AG04449 (cell line): ENCODE measurements around the gene AGPAT4.
A peak's percentile ranks its signal among the peaks of the same experiment; 100 is the strongest.

Experiments used
- CTCF ChIA-PET: fragments of 350-600 bp; formaldehyde crosslinking; extraction: SDS; loops from one replicate; lab custom pipeline; 2021; ENCODE audit warnings: antibody characterized with exemption; lab: Yijun Ruan, JAX
- POLR2A ChIA-PET: fragments of 400-600, 350-600 bp; formaldehyde crosslinking; extraction: SDS; loops from one replicate; lab custom pipeline; 2020; ENCODE audit warnings: antibody characterized with exemption, inconsistent platforms; lab: Yijun Ruan, JAX
- DNase-seq: peaks from one replicate; pipeline ENCODE4 v3.0.0-alpha.2; 2010; ENCODE audit warnings: low read depth, low spot score
- H3K4me3 ChIP-seq: 2 replicates; pipeline ENCODE4 v1.5.1; 2011; ENCODE audit warnings: low read depth, mild to moderate bottlenecking, control low read depth, low read length
- TF ChIP-seq, protein P1 (sequence below): IDR thresholded peaks from one replicate; pipeline ENCODE4 v1.5.1; 2011; ENCODE audit warnings: mild to moderate bottlenecking, moderate library complexity, low read length, control low read depth, inconsistent platforms; ENCODE audit not compliant: insufficient read depth; ENCODE audit errors: missing control alignments

AGPAT4 gene

DNA sequence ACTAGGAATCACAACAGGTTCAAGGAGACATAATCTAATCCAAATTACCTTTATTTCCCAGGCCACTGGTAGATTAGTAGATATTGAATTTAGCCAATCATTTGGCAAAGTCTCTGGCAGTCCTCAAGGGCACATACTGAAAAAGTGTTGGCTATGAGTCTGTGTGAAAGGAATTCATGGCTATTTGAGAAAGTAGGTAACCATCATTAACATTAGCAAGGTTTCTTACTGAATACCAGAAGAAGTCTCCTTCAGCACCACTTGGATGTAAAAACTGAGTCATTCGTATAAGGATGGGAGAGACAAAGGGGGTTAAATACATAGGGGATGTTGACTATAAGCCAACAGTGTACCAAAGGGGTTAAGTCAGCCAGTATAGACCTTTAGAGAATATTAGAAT, 36.7 kb downstream of the AGPAT4 start:
- CTCF ChIA-PET: no interaction called here
- POLR2A ChIA-PET: no interaction called here
- TF ChIP-seq, protein P1, sequence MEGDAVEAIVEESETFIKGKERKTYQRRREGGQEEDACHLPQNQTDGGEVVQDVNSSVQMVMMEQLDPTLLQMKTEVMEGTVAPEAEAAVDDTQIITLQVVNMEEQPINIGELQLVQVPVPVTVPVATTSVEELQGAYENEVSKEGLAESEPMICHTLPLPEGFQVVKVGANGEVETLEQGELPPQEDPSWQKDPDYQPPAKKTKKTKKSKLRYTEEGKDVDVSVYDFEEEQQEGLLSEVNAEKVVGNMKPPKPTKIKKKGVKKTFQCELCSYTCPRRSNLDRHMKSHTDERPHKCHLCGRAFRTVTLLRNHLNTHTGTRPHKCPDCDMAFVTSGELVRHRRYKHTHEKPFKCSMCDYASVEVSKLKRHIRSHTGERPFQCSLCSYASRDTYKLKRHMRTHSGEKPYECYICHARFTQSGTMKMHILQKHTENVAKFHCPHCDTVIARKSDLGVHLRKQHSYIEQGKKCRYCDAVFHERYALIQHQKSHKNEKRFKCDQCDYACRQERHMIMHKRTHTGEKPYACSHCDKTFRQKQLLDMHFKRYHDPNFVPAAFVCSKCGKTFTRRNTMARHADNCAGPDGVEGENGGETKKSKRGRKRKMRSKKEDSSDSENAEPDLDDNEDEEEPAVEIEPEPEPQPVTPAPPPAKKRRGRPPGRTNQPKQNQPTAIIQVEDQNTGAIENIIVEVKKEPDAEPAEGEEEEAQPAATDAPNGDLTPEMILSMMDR: no peak
- DNase-seq: no peak
- no peak overlapping the region for H3K4me3 ChIP-seq

DNA sequence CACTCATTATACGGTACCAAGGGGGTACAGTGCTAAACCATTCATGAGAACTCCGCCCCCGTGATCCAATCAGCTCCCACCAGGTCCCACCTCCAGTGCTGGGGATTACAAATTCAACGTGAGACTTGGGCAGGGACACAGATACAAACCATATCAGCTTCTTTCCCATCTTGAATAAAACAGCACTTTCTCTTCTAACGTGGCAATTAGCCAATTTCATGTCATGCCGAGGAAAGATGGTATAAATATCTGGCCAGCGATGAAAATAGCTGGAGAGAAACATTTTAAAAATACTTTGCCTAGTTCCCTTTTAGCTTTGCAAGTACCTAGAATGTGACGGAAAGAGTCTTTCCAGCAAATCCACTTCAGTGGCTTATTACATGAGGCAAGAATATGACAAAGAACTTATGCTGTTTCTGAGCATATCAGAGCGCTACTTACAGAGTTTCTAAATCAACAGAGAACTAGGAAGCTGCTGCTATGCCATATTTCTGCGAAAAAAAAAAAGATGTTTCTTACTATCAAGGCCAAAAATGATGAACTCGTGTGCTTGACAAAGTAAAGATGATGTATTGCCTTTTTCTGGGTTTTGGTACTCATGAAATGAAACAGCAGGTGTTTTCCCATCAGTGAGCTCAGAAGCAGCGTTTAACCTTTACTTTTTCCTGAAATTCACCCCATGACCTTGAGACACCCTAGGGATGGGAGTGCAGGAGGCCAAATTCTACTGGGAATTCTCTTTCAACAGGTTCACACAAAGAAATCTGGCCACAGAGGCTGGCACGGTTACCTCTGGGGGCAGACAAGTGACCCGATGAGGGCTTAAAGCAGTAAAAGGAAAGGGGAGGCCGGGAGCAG, 37.9 kb downstream of the AGPAT4 start:
- POLR2A ChIA-PET: no interaction called here
- TF ChIP-seq, protein P1: no peak
- DNase-seq: no peak
- CTCF ChIA-PET: interaction anchor here (0.7 to 1.9 kb wide), 2 partner anchors 10 to 138 kb away, joined by 4 read pairs; no protein-coding TSS in a partner anchor
- no peak overlapping the region for H3K4me3 ChIP-seq

DNA sequence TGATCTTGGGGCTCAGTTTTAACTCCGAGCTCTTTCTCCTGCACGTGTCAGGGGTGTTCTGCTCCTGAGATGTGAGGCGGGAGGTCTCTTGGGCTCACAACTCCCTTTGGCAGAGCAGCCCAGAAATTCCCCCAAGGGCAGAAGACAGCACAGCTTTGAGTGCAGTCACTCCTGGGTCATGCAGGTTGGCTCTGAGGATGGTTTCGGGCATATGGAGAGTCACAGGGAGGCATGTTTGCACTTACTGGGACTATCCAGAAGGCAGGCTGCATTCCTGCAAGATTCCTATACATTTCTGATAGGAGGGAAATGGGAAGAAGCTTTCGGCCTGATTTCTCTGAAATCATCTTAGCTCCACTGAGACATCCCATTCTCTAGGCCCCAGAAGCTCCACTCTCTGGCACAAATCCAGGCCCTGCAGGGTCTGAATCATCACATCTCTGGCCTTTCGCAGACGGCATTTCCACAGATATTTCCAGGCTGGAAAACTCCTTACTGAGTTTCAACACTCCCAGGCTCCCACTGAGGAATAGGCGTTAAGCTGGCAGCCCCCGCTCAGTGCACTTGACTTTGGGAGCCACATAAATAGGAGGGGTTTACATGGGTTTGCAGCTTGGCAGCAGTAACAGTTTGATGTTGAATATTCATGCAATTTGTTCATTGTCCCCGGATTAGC, 39.7 kb downstream of the AGPAT4 start:
- CTCF ChIA-PET: interaction anchor here (0.8 to 1.9 kb wide), 4 partner anchors 21 to 303 kb away, joined by 3 to 6 read pairs (median 4); no protein-coding TSS in a partner anchor
- POLR2A ChIA-PET: interaction anchor here (0.6 to 1.0 kb wide), 2 partner anchors 40 to 195 kb away, joined by 3 to 6 read pairs; partner anchors contain the start of gene AGPAT4

DNA sequence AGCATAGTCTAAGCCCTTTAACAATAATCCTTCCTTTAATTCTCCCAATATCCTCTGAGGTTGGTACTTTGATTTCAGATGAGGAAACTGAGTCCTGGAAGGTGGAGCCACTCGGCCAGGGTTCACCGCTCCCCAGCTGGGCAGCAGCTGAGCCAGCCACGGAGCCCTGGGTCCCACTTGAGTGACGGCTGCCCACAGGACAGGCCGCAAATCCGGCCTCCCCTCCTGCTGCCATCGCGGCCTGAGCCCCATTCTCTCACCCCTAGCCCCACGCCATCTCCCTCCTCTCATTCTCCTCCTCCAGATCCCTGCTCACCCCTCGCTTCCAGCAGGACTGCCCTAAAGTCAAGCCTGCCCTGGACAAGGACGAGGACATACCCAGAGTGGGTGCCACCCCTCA, 41.4 kb downstream of the AGPAT4 start:
- CTCF ChIA-PET: no interaction called here
- TF ChIP-seq, protein P1: no peak

More for the DNA sequence above, 39.7 kb downstream of the AGPAT4 start:
- no peak overlapping the region for H3K4me3 ChIP-seq
- DNase-seq: peak; percentile 75
- TF ChIP-seq, protein P1: no peak

DNA sequence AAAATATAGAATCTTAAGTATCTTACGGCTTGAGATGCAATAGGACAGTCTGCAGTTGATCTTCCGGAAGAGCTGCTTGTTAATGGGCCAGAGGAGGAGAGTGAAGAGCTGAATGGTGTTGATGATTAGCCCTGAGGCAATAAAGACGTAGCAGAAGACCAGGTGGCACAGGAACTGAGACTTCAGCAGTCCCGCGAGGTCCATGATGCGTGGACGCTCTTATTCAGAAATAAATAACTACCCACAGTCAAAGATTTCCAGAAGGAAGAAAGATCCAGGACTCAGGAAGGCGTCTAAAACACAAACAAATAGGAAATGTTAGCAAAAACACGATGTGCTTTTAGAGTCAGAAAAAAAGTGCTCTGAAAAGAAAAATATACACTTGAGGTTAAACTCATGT, 41.9 kb downstream of the AGPAT4 start:
- no peak overlapping the region for H3K4me3 ChIP-seq
- TF ChIP-seq, protein P1: no peak
- POLR2A ChIA-PET: interaction anchor here (0.5 kb wide), 1 partner anchor 42 kb away, joined by 3 read pairs; the partner anchor contains the start of gene AGPAT4
- no peak for DNase-seq
- CTCF ChIA-PET: no interaction called here

More for the DNA sequence above, 41.4 kb downstream of the AGPAT4 start:
- POLR2A ChIA-PET: interaction anchor here (0.5 kb wide), 1 partner anchor 41 kb away, joined by 3 read pairs; the partner anchor contains the start of gene AGPAT4
- no peak overlapping the region for H3K4me3 ChIP-seq
- no peak for DNase-seq
